Keratinocyte (primary cell): ENCODE data around the gene UPK3A. TPM values are rescaled to one million over a fixed set of nuclear protein-coding genes. Genes with fewer than 3 reads are reported as not detected.

Experiments
- DNase-seq: peaks from one replicate; pipeline ENCODE4 v3.0.0-alpha.2; 2011; ENCODE audit warnings: low read depth, missing footprints, low spot score
- FAIRE-seq: peaks from 2 replicates; lab custom pipeline; 2011; peaks lifted over from hg19 to GRCh38; lab: Jason Lieb, UNC
- H2AFZ ChIP-seq: 2 replicates; pipeline ENCODE4 v1.6.0; 2012; ENCODE audit warnings: low read length, control low read depth, inconsistent platforms; ENCODE audit not compliant: control insufficient read depth
- H3K27ac ChIP-seq: 2 replicates; pipeline ENCODE4 v1.5.1; 2011; ENCODE audit warnings: low read length; ENCODE audit not compliant: control insufficient read depth, insufficient read depth
- H3K27me3 ChIP-seq: 3 replicates; pipeline ENCODE4 v1.6.0; 2011; ENCODE audit warnings: low read length; ENCODE audit not compliant: control insufficient read depth, insufficient read depth; ENCODE audit errors: extremely low read depth
- H3K36me3 ChIP-seq, 2 experiments: 2 replicates in 1 of 2; 3 replicates in 1 of 2; pipeline ENCODE4 v1.5.1; 2011; ENCODE audit warnings: low read length in 2 of 2, mild to moderate bottlenecking in 1 of 2; ENCODE audit not compliant: control insufficient read depth in 2 of 2, insufficient read depth in 2 of 2; ENCODE audit errors: extremely low read depth in 1 of 2
- H3K4me1 ChIP-seq: 3 replicates; pipeline ENCODE4 v1.5.1; 2011; ENCODE audit warnings: low read length; ENCODE audit not compliant: control insufficient read depth, insufficient read depth; ENCODE audit errors: extremely low read depth
- H3K4me2 ChIP-seq: 3 replicates; pipeline ENCODE4 v1.6.0; 2011; ENCODE audit warnings: low read depth, low read length; ENCODE audit not compliant: control insufficient read depth, insufficient read depth; ENCODE audit errors: extremely low read depth
- H3K4me3 ChIP-seq, 3 experiments: fragments of 200-600 bp in 1 of 3; sonication (generic) in 1 of 3; 2 replicates in 2 of 3; 3 replicates in 1 of 3; pipeline ENCODE4 v1.5.1; 2011 to 2016; ENCODE audit warnings: low read length in 3 of 3, mild to moderate bottlenecking in 3 of 3, control low read depth in 2 of 3, inconsistent platforms in 1 of 3, low read depth in 1 of 3, mixed read lengths in 1 of 3, mixed run types in 1 of 3, moderate library complexity in 1 of 3; ENCODE audit not compliant: control insufficient read depth in 2 of 3, insufficient read depth in 2 of 3; ENCODE audit errors: extremely low read depth in 1 of 3
- H3K79me2 ChIP-seq: 2 replicates; pipeline ENCODE4 v1.6.0; 2012; ENCODE audit warnings: low read length; ENCODE audit not compliant: control insufficient read depth, insufficient read depth
- H3K9ac ChIP-seq: 3 replicates; pipeline ENCODE4 v1.6.0; 2011; ENCODE audit warnings: low read length; ENCODE audit not compliant: control insufficient read depth, insufficient read depth; ENCODE audit errors: extremely low read depth
- H3K9me1 ChIP-seq: 3 replicates; pipeline ENCODE4 v1.6.0; 2011; ENCODE audit warnings: low read length; ENCODE audit not compliant: control insufficient read depth, insufficient read depth; ENCODE audit errors: extremely low read depth
- H3K9me3 ChIP-seq: 2 replicates; pipeline ENCODE4 v1.5.1; 2012; ENCODE audit warnings: low read depth, low read length; ENCODE audit not compliant: control insufficient read depth
- H4K20me1 ChIP-seq: 3 replicates; pipeline ENCODE4 v1.6.0; 2011; ENCODE audit warnings: low read length; ENCODE audit not compliant: control insufficient read depth, insufficient read depth; ENCODE audit errors: extremely low read depth
- EZH2 ChIP-seq: IDR thresholded peaks from one replicate; pipeline ENCODE4 v1.6.1; 2012; ENCODE audit warnings: inconsistent platforms, mild to moderate bottlenecking, low read length, moderate library complexity
- dilution Hi-C: fragments of 300-500 bp; cut with MboI; formaldehyde crosslinking; loops from one replicate; pipeline ENCODE4 v1.7.0; 2020; ENCODE audit warnings: low sequenced_read_pairs; ENCODE audit not compliant: extremely low pct_ligation_motif_present
- polyA plus RNA-seq, 5 experiments: library from polyadenylated mRNA; depleted of rRNA in 3 of 5; stranded (reverse) in 3 of 5; stranded (forward) in 1 of 5; unstranded in 1 of 5; fragments of >200 nt; gene quantifications; 1 replicate in 1 of 5; 2 replicates in 3 of 5; 3 replicates in 1 of 5; pipeline versions ENCODE4 v1.2.1 to v1.2.3, GENCODE V29; 2011 to 2012; ENCODE audit warnings: missing spikeins in 2 of 5, low read depth in 1 of 5, low replicate concordance in 1 of 5
- TF ChIP-seq, protein P1 (sequence below), 3 experiments: IDR thresholded peaks in 1 of 3; conservative IDR thresholded peaks in 1 of 3; optimal IDR thresholded peaks in 1 of 3; 2 replicates in 2 of 3; 3 replicates in 1 of 3; pipeline versions ENCODE3 to v1.5.1; 2011; ENCODE audit warnings: low read length in 3 of 3, mild to moderate bottlenecking in 3 of 3, moderate library complexity in 2 of 3, control low read depth in 1 of 3, inconsistent platforms in 1 of 3; ENCODE audit not compliant: insufficient read depth in 2 of 3; ENCODE audit errors: extremely low read depth in 1 of 3

UPK3A gene
- polyA plus RNA-seq, 1 donor (not counting 4 experiments of a cell fraction or from before 2014, with no cell fraction given) = not detected

- H3K27ac ChIP-seq = no peak overlapping the region
- H3K9me3 ChIP-seq = no peaks in the 10 kb centered on the region
- H3K4me2 ChIP-seq = peak overlapping the region; percentile 28
- H4K20me1 ChIP-seq = no peaks in the 10 kb centered on the region
- H3K4me1 ChIP-seq = peaks cover 21% of the 10 kb centered on the region
- DNase-seq (no peak), FAIRE-seq (no peak)
- H3K9ac ChIP-seq = no peak overlapping the region
- no peak overlapping the region for H2AFZ ChIP-seq
- H3K4me3 ChIP-seq = no peak overlapping the region
- no peaks in the 10 kb centered on the region for H3K36me3 ChIP-seq
- TF ChIP-seq EZH2 = no peak
- TF ChIP-seq, protein P1, sequence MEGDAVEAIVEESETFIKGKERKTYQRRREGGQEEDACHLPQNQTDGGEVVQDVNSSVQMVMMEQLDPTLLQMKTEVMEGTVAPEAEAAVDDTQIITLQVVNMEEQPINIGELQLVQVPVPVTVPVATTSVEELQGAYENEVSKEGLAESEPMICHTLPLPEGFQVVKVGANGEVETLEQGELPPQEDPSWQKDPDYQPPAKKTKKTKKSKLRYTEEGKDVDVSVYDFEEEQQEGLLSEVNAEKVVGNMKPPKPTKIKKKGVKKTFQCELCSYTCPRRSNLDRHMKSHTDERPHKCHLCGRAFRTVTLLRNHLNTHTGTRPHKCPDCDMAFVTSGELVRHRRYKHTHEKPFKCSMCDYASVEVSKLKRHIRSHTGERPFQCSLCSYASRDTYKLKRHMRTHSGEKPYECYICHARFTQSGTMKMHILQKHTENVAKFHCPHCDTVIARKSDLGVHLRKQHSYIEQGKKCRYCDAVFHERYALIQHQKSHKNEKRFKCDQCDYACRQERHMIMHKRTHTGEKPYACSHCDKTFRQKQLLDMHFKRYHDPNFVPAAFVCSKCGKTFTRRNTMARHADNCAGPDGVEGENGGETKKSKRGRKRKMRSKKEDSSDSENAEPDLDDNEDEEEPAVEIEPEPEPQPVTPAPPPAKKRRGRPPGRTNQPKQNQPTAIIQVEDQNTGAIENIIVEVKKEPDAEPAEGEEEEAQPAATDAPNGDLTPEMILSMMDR (optimal IDR thresholded peaks at IDR 0.05 in 1 of 3, IDR thresholded peaks at IDR 0.05 in 1 of 3, conservative IDR thresholded peaks at IDR 0.05 in 1 of 3; ENCODE audit: extremely low read depth in 1 of 3, insufficient read depth in 2 of 3, low read length in 3 of 3) = no peak
- no peaks in the 10 kb centered on the region for H3K27me3 ChIP-seq
- H3K79me2 ChIP-seq = no peaks in the 10 kb centered on the region
- no peaks in the 10 kb centered on the region for H3K9me1 ChIP-seq
- dilution Hi-C loops = no loop called here
These were observed 35.8 kb upstream of the UPK3A start for GRCh38 chr22:45248832-45249561.

DNA sequence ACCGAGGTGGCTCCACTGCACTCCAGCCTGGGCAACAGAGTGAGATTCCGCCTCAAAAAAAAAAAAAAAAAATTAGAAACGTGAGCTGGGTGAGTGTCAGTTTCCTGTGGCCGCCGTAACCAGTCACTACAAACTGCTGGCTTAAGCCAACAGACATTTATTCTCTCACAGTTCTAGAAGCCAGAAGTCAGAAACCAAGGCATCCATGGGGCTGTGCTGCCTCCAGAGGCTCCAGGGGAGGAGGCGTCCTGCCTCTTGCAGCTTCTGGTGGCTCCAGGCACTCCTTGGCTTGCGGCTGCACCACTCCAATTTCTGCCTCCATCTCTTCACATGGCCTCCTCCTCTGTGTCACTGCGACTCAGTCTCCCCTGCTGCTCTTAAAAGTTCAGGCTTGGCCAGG, 32.9 kb upstream of the UPK3A start:
- Histone ChIP-seq H3K9me3 (no peaks in the 10 kb centered on the region), H2AFZ (no peak overlapping the region), H3K9ac (no peak overlapping the region), H3K4me1 (peaks cover 4% of the 10 kb centered on the region), H3K27ac (no peak overlapping the region), H3K36me3 (no peaks in the 10 kb centered on the region), H3K4me2 (no peak overlapping the region), H4K20me1 (no peaks in the 10 kb centered on the region), H3K9me1 (no peaks in the 10 kb centered on the region), H3K4me3 (no peak overlapping the region), H3K79me2 (no peaks in the 10 kb centered on the region), H3K27me3 (no peaks in the 10 kb centered on the region)
- TF ChIP-seq, protein P1 (optimal IDR thresholded peaks at IDR 0.05 in 1 of 3, IDR thresholded peaks at IDR 0.05 in 1 of 3, conservative IDR thresholded peaks at IDR 0.05 in 1 of 3; ENCODE audit: extremely low read depth in 1 of 3, insufficient read depth in 2 of 3, low read length in 3 of 3) = no peak
- FAIRE-seq = no peak
- DNase-seq = no peak
- dilution Hi-C loops = no loop called here
